Measurements from ENCODE around the gene ZNF699. TPM values are rescaled to one million over a fixed set of nuclear protein-coding genes. Genes with fewer than 3 reads are reported as not detected.

ZNF699 gene
- total and polyA plus RNA-seq, 7 donors: 0.46 to 23.7 (median 3.1) TPM

GRCh38 chr19:9348671-9349070 lies 39.0 kb upstream of the ZNF699 start:
- intact Hi-C loops (cut with DNase I): no loop called here
- H3K4me3 ChIP-seq: no peak overlapping the region

DNA sequence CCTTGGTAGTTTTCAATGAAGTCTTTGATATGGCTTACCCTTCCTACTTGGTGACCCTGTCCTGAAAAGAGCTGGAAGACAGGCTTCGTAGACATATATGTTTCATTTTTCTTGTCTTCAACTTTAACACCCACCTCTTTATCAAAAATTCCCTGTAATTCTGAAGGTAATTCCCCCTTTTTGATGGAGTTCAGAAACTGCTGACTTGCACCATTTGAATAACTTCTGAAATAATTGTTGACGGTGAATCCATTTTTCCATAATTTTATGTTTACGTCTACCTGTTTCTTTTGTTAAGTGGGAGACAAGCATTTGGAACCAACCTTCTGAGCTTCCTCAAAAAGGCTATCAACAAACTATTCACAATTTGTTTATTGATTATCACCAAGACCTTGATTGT lies 38.6 kb upstream of the ZNF699 start:
- Histone ChIP-seq H3K27me3 (no peaks in the 10 kb centered on the region), H3K4me1 (no peaks in the 10 kb centered on the region), H3K9me3 (peaks cover 39 to 85% (median 72%) of the 10 kb centered on the region in 4 donors), H3K27ac (no peak overlapping the region), H3K36me3 (peaks cover 6 to 78% (median 19%) of the 10 kb centered on the region in 4 donors), H3K4me3 (no peak overlapping the region)
- intact Hi-C loops (cut with DNase I): no loop called here
- 97 to 99% methylated on average over 3 of the region's 3 CpGs for WGBS, 2 donors
- no peak for DNase-seq
- no peak for TF ChIP-seq POLR2A (IDR thresholded peaks at IDR 0.05)
- TF ChIP-seq EP300 (IDR thresholded peaks at IDR 0.05): no peak
- no peak for TF ChIP-seq POLR2AphosphoS5 (IDR thresholded peaks at IDR 0.05)
- TF ChIP-seq CTCF (IDR thresholded peaks at IDR 0.05): no peak

More at GRCh38 chr19:9348671-9349070, 39.0 kb upstream of the ZNF699 start:
- DNase-seq: no peak
- Histone ChIP-seq H3K27me3 (no peaks in the 10 kb centered on the region), H3K27ac (no peak overlapping the region), H3K9me3 (peaks cover 35 to 83% (median 70%) of the 10 kb centered on the region in 4 donors), H3K4me1 (no peaks in the 10 kb centered on the region), H3K36me3 (peaks cover 2 to 77% (median 15%) of the 10 kb centered on the region in 4 donors)
- WGBS, 2 donors: 97 to 98% methylated on average over 22 of the region's 22 CpGs
- no peak for TF ChIP-seq POLR2AphosphoS5 (IDR thresholded peaks at IDR 0.05)
- TF ChIP-seq CTCF (IDR thresholded peaks at IDR 0.05): no peak
- TF ChIP-seq EP300 (IDR thresholded peaks at IDR 0.05): no peak
- no peak for TF ChIP-seq POLR2A (IDR thresholded peaks at IDR 0.05)

GRCh38 chr19:9345005-9345404 lies 35.4 kb upstream of the ZNF699 start:
- H3K9me3 ChIP-seq: peaks cover 58 to 97% (median 76%) of the 10 kb centered on the region in 4 donors
- H3K36me3 ChIP-seq: peaks cover 23 to 88% (median 45%) of the 10 kb centered on the region in 4 donors
- H3K27me3 ChIP-seq: no peaks in the 10 kb centered on the region
- H3K4me3 ChIP-seq: no peak overlapping the region
- H3K4me1 ChIP-seq: no peaks in the 10 kb centered on the region
- WGBS, 2 donors: 88 to 95% methylated on average over 2 of the region's 2 CpGs
- no peak for DNase-seq
- intact Hi-C loops (cut with DNase I): no loop called here
- no peak overlapping the region for H3K27ac ChIP-seq
- no peak for TF ChIP-seq POLR2AphosphoS5 (IDR thresholded peaks at IDR 0.05)
- no peak for TF ChIP-seq CTCF (IDR thresholded peaks at IDR 0.05)
- no peak for TF ChIP-seq EP300 (IDR thresholded peaks at IDR 0.05)
- no peak for TF ChIP-seq POLR2A (IDR thresholded peaks at IDR 0.05)

GRCh38 chr19:9342610-9343304 lies 33.1 kb upstream of the ZNF699 start:
- H3K4me3 ChIP-seq: no peak overlapping the region
- H3K27me3 ChIP-seq: no peaks in the 10 kb centered on the region
- TF ChIP-seq POLR2A (IDR thresholded peaks at IDR 0.05) (no peak), CTCF (IDR thresholded peaks at IDR 0.05) (no peak), POLR2AphosphoS5 (IDR thresholded peaks at IDR 0.05) (no peak), EP300 (IDR thresholded peaks at IDR 0.05) (no peak)
- peaks cover 66 to 93% (median 77%) of the 10 kb centered on the region in 4 donors for H3K9me3 ChIP-seq
- DNase-seq: no peak
- peaks cover 35 to 95% (median 60%) of the 10 kb centered on the region in 4 donors for H3K36me3 ChIP-seq
- 97% methylated on average over 6 of the region's 6 CpGs for WGBS, 2 donors
- no peaks in the 10 kb centered on the region for H3K4me1 ChIP-seq
- intact Hi-C loops (cut with DNase I): no loop called here
- no peak overlapping the region for H3K27ac ChIP-seq

Data from sigmoid colon (tissue), 7 donors.